HUES6 (cell line): ENCODE measurements around the gene DUOXA2.
"Not testable (repeated sequence)": the region's sequence is repeated elsewhere in the genome, so short reads cannot be mapped to it uniquely, and the experiment has no call there.

ENCODE experiments used
- H3K27ac ChIP-seq: 2 replicates; pipeline ENCODE4 v1.7.0; 2013; ENCODE audit warnings: low read depth, mild to moderate bottlenecking, low read length, inconsistent platforms
- H3K27me3 ChIP-seq: 2 replicates; pipeline ENCODE4 v1.6.1; 2013; ENCODE audit warnings: low read length; ENCODE audit not compliant: control insufficient read depth, insufficient read depth
- H3K36me3 ChIP-seq: 2 replicates; pipeline ENCODE4 v1.6.1; 2013; ENCODE audit warnings: low read length; ENCODE audit not compliant: control insufficient read depth, insufficient read depth
- H3K4me1 ChIP-seq: 2 replicates; pipeline ENCODE4 v1.6.1; 2013; ENCODE audit warnings: low read length; ENCODE audit not compliant: control insufficient read depth, insufficient read depth
- H3K4me3 ChIP-seq: 2 replicates; pipeline ENCODE4 v1.5.1; 2013; ENCODE audit warnings: low read depth, low read length
- H3K9ac ChIP-seq: one replicate; pipeline ENCODE4 v1.6.1; 2013; ENCODE audit warnings: mild to moderate bottlenecking, low read length
- H3K9me3 ChIP-seq: 2 replicates; pipeline ENCODE4 v1.6.1; 2013; ENCODE audit warnings: low read depth, low read length; ENCODE audit not compliant: control insufficient read depth, insufficient read depth

DUOXA2 gene

GRCh38 chr15:45114076-45114750, at the start of gene DUOXA2, which contains the start of gene DUOX2:
Gene DUOXA2, plus strand, starts transcription at chr15:45114326. Its CDS starts 280 bp downstream, at chr15:45114606.
Gene DUOX2, minus strand, starts transcription at chr15:45114172. Its CDS starts 761 bp downstream, at chr15:45113411.
- H3K27ac ChIP-seq = no peak within 1 kb of the TSS
- peaks cover 97% of the 10 kb centered on the region for H3K27me3 ChIP-seq
- peak within 1 kb of the TSS; percentile 54 for H3K4me3 ChIP-seq
- H3K9me3 ChIP-seq = no peaks in the 10 kb centered on the region
- no peaks in the 10 kb centered on the region for H3K36me3 ChIP-seq
- peaks cover 31% of the 10 kb centered on the region for H3K4me1 ChIP-seq
- H3K9ac ChIP-seq = no peak within 1 kb of the TSS

- Histone ChIP-seq H3K27me3 (no peaks in the 10 kb centered on the region), H3K27ac (no peak overlapping the region), H3K4me1 (no peaks in the 10 kb centered on the region), H3K4me3 (no peak overlapping the region), H3K9me3 (no peaks in the 10 kb centered on the region), H3K36me3 (peaks cover 19% of the 10 kb centered on the region), H3K9ac (no peak overlapping the region)
These were observed 49.7 kb upstream of the DUOXA2 start for GRCh38 chr15:45064386-45064785.

- not testable (repeated sequence) for H3K27ac ChIP-seq, H3K9me3 ChIP-seq, H3K4me1 ChIP-seq, H3K9ac ChIP-seq, H3K4me3 ChIP-seq, H3K27me3 ChIP-seq
- H3K36me3 ChIP-seq = peaks cover 34% of the 10 kb centered on the region
These were observed 44.2 kb upstream of the DUOXA2 start for GRCh38 chr15:45069942-45070360.

- not testable (repeated sequence) for H3K27me3 ChIP-seq, H3K9me3 ChIP-seq, H3K4me1 ChIP-seq, H3K9ac ChIP-seq, H3K27ac ChIP-seq, H3K4me3 ChIP-seq
- peaks cover 19% of the 10 kb centered on the region for H3K36me3 ChIP-seq
These were observed 40.5 kb upstream of the DUOXA2 start for GRCh38 chr15:45073602-45074001.

- H3K27me3 ChIP-seq = not testable (repeated sequence)
These were observed 38.4 kb upstream of the DUOXA2 start for GRCh38 chr15:45075440-45076320.

GRCh38 chr15:45077391-45077790, 36.7 kb upstream of the DUOXA2 start:
- not testable (repeated sequence) for H3K4me3 ChIP-seq, H3K4me1 ChIP-seq, H3K27ac ChIP-seq, H3K27me3 ChIP-seq, H3K36me3 ChIP-seq, H3K9ac ChIP-seq, H3K9me3 ChIP-seq

More at GRCh38 chr15:45075440-45076320, 38.4 kb upstream of the DUOXA2 start:
- H3K36me3 ChIP-seq, H3K9ac ChIP-seq, H3K4me3 ChIP-seq, H3K27ac ChIP-seq, H3K9me3 ChIP-seq, H3K4me1 ChIP-seq: not testable (repeated sequence)

- not testable (repeated sequence) for H3K27me3 ChIP-seq, H3K4me3 ChIP-seq, H3K27ac ChIP-seq, H3K9me3 ChIP-seq, H3K9ac ChIP-seq, H3K36me3 ChIP-seq, H3K4me1 ChIP-seq
These were observed 34.9 kb upstream of the DUOXA2 start for GRCh38 chr15:45079201-45079600.

- H3K4me3 ChIP-seq, H3K27ac ChIP-seq, H3K9ac ChIP-seq, H3K9me3 ChIP-seq, H3K36me3 ChIP-seq, H3K4me1 ChIP-seq, H3K27me3 ChIP-seq: not testable (repeated sequence)
These were observed 34.4 kb upstream of the DUOXA2 start for GRCh38 chr15:45079628-45080246.

GRCh38 chr15:45080593-45080992, 33.5 kb upstream of the DUOXA2 start:
- not testable (repeated sequence) for H3K9ac ChIP-seq, H3K4me3 ChIP-seq, H3K36me3 ChIP-seq, H3K27ac ChIP-seq, H3K9me3 ChIP-seq, H3K27me3 ChIP-seq, H3K4me1 ChIP-seq

- H3K4me3 ChIP-seq, H3K9ac ChIP-seq, H3K27me3 ChIP-seq, H3K36me3 ChIP-seq, H3K27ac ChIP-seq, H3K4me1 ChIP-seq, H3K9me3 ChIP-seq: not testable (repeated sequence)
These were observed 31.7 kb upstream of the DUOXA2 start for GRCh38 chr15:45082412-45082811.

GRCh38 chr15:45083223-45083622, 30.9 kb upstream of the DUOXA2 start:
- H3K9me3 ChIP-seq = no peaks in the 10 kb centered on the region
- no peak overlapping the region for H3K4me3 ChIP-seq
- no peaks in the 10 kb centered on the region for H3K4me1 ChIP-seq
- H3K36me3 ChIP-seq = no peaks in the 10 kb centered on the region
- H3K27me3 ChIP-seq = no peaks in the 10 kb centered on the region
- no peak overlapping the region for H3K27ac ChIP-seq
- H3K9ac ChIP-seq = no peak overlapping the region
